Loucy (cell line): Measurements from ENCODE around the gene RHOT1.

Source experiments
- EZH2phosphoT487 ChIP-seq: fragments of 200-600 bp; IDR thresholded peaks from 2 replicates; pipeline ENCODE4 v1.6.1; 2018; ENCODE audit warnings: antibody characterized with exemption, mild to moderate bottlenecking, moderate library complexity, borderline replicate concordance
- TF ChIP-seq, protein P1 (sequence below): fragments of 200-600 bp; sonication (generic); conservative IDR thresholded peaks from 2 replicates; pipeline ENCODE4 v1.5.1; 2014; ENCODE audit warnings: mild to moderate bottlenecking, antibody characterized with exemption, low read length

DNA sequence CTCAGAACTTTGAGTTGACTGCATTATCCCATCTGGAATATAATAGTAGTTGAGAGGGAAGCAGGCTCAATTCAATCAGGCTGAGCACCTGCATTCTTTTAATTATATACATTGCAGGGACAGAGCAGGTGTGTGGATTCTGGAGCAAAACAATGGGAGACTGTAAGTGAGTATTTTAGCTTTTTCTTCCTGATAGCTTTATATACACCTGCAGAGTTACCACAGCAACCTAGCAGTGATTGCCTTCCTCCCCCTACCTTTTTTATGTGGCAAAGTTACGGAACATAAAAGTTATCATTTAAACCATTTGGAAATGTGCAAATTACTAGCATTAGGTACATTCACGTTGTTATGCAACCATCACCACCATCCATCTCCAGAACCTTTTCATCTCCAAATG, 25.4 kb upstream of the RHOT1 start:
- TF ChIP-seq, protein P1, sequence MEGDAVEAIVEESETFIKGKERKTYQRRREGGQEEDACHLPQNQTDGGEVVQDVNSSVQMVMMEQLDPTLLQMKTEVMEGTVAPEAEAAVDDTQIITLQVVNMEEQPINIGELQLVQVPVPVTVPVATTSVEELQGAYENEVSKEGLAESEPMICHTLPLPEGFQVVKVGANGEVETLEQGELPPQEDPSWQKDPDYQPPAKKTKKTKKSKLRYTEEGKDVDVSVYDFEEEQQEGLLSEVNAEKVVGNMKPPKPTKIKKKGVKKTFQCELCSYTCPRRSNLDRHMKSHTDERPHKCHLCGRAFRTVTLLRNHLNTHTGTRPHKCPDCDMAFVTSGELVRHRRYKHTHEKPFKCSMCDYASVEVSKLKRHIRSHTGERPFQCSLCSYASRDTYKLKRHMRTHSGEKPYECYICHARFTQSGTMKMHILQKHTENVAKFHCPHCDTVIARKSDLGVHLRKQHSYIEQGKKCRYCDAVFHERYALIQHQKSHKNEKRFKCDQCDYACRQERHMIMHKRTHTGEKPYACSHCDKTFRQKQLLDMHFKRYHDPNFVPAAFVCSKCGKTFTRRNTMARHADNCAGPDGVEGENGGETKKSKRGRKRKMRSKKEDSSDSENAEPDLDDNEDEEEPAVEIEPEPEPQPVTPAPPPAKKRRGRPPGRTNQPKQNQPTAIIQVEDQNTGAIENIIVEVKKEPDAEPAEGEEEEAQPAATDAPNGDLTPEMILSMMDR: no peak
- TF ChIP-seq EZH2phosphoT487: no peak
